H9 (cell line): Measurements from ENCODE around the gene TAS1R1. TPM values are rescaled to one million over a fixed set of nuclear protein-coding genes. Genes with fewer than 3 reads are reported as not detected.

ENCODE experiments used
- DNase-seq: peaks from one replicate; pipeline ENCODE4 v3.0.0-alpha.2; 2017
- H2AFZ ChIP-seq: one replicate; pipeline ENCODE4 v1.6.1; 2013; ENCODE audit warnings: mild to moderate bottlenecking, low read length, control low read depth, moderate library complexity
- H2AK5ac ChIP-seq: 2 replicates; pipeline ENCODE4 v1.6.1; 2013; ENCODE audit warnings: low read length, control low read depth, mixed read lengths; ENCODE audit not compliant: insufficient read length
- H2BK120ac ChIP-seq: one replicate; pipeline ENCODE4 v1.6.1; 2013; ENCODE audit warnings: low read depth, mild to moderate bottlenecking, low read length, control low read depth, inconsistent platforms; ENCODE audit not compliant: poor library complexity, severe bottlenecking
- H2BK12ac ChIP-seq: 2 replicates; pipeline ENCODE4 v1.6.1; 2013; ENCODE audit warnings: low read length, control low read depth, mixed read lengths, low read depth; ENCODE audit not compliant: insufficient read length
- H2BK15ac ChIP-seq: 2 replicates; pipeline ENCODE4 v1.6.1; 2013; ENCODE audit warnings: low read depth, low read length, control low read depth
- H2BK20ac ChIP-seq: one replicate; pipeline ENCODE4 v1.6.1; 2013; ENCODE audit warnings: low read depth, mild to moderate bottlenecking, low read length, control low read depth, inconsistent platforms; ENCODE audit not compliant: poor library complexity, severe bottlenecking
- H2BK5ac ChIP-seq: 2 replicates; pipeline ENCODE4 v1.6.1; 2013; ENCODE audit warnings: low read length, control low read depth, mixed read lengths; ENCODE audit not compliant: insufficient read length
- H3K14ac ChIP-seq: 2 replicates; pipeline ENCODE4 v1.6.1; 2013; ENCODE audit warnings: low read length, control low read depth; ENCODE audit not compliant: insufficient read depth
- H3K18ac ChIP-seq: 2 replicates; pipeline ENCODE4 v1.6.1; 2013; ENCODE audit warnings: low read depth, mild to moderate bottlenecking, mixed read lengths, low read length, control low read depth; ENCODE audit not compliant: insufficient read length
- H3K23ac ChIP-seq: 2 replicates; pipeline ENCODE4 v1.6.1; 2013; ENCODE audit warnings: low read length, control low read depth, mixed read lengths, low read depth; ENCODE audit not compliant: insufficient read length
- H3K23me2 ChIP-seq: 2 replicates; pipeline ENCODE4 v1.6.1; 2013; ENCODE audit warnings: low read depth, mild to moderate bottlenecking, mixed read lengths, low read length, control low read depth; ENCODE audit not compliant: insufficient read length, poor library complexity, severe bottlenecking
- H3K27ac ChIP-seq: 2 replicates; pipeline ENCODE4 v1.5.1; 2013; ENCODE audit warnings: low read length, control low read depth, mixed read lengths, low read depth; ENCODE audit not compliant: insufficient read length
- H3K27me3 ChIP-seq: 2 replicates; pipeline ENCODE4 v1.6.1; 2013; ENCODE audit warnings: low read length, control low read depth, inconsistent platforms; ENCODE audit not compliant: insufficient read depth
- H3K4ac ChIP-seq: 2 replicates; pipeline ENCODE4 v1.6.1; 2013; ENCODE audit warnings: low read depth, mild to moderate bottlenecking, control low read depth, inconsistent platforms, low read length, moderate library complexity
- H3K4me1 ChIP-seq: 2 replicates; pipeline ENCODE4 v1.6.1; 2013; ENCODE audit warnings: low read length, control low read depth, inconsistent platforms; ENCODE audit not compliant: insufficient read depth
- H3K4me2 ChIP-seq: 2 replicates; pipeline ENCODE4 v1.6.1; 2013; ENCODE audit warnings: low read length, control low read depth, mixed read lengths; ENCODE audit not compliant: insufficient read length, insufficient read depth
- H3K56ac ChIP-seq: 2 replicates; pipeline ENCODE4 v1.6.1; 2013; ENCODE audit warnings: low read depth, mild to moderate bottlenecking, mixed read lengths, low read length, control low read depth; ENCODE audit not compliant: insufficient read length
- H3K79me1 ChIP-seq: 2 replicates; pipeline ENCODE4 v1.6.1; 2013; ENCODE audit warnings: low read depth, mild to moderate bottlenecking, moderate library complexity, low read length, control low read depth, inconsistent platforms; ENCODE audit not compliant: insufficient read depth, poor library complexity, severe bottlenecking
- H3K79me2 ChIP-seq: 2 replicates; pipeline ENCODE4 v1.6.1; 2013; ENCODE audit warnings: low read length, control low read depth, inconsistent platforms; ENCODE audit not compliant: insufficient read depth
- H3K9ac ChIP-seq: 2 replicates; pipeline ENCODE4 v1.6.1; 2013; ENCODE audit warnings: low read length, control low read depth, mixed read lengths; ENCODE audit not compliant: insufficient read length; ENCODE audit errors: extremely low read depth
- H3K9me3 ChIP-seq: one replicate; pipeline ENCODE4 v1.6.1; 2013; ENCODE audit warnings: low read depth, low read length, inconsistent platforms; ENCODE audit not compliant: control insufficient read depth
- H3T11ph ChIP-seq: one replicate; pipeline ENCODE4 v1.6.1; 2013; ENCODE audit warnings: mild to moderate bottlenecking, low read length, control low read depth, inconsistent platforms
- H4K20me1 ChIP-seq: one replicate; pipeline ENCODE4 v1.6.1; 2013; ENCODE audit not compliant: control insufficient read depth, insufficient read length, insufficient read depth
- H4K5ac ChIP-seq: 2 replicates; pipeline ENCODE4 v1.6.1; 2013; ENCODE audit warnings: low read depth, mild to moderate bottlenecking, mixed read lengths, low read length, control low read depth; ENCODE audit not compliant: insufficient read length
- H4K8ac ChIP-seq: replicated peaks from 2 replicates; pipeline ENCODE4 v1.6.1; 2013; ENCODE audit warnings: low read length, control low read depth, mixed read lengths, low read depth; ENCODE audit not compliant: insufficient read length
- H4K91ac ChIP-seq: 2 replicates; pipeline ENCODE4 v1.6.1; 2013; ENCODE audit warnings: low read depth, mild to moderate bottlenecking, moderate library complexity, mixed read lengths, low read length, control low read depth; ENCODE audit not compliant: insufficient read length
- H3K27ac Mint-ChIP-seq, 3 experiments: 2 replicates in 2 of 3; 3 replicates in 1 of 3; pipeline ENCODE4 v1.8.0; 2020 to 2021; ENCODE audit warnings: mixed read lengths in 3 of 3, mild to moderate bottlenecking in 1 of 3, moderate library complexity in 1 of 3
- H3K27me3 Mint-ChIP-seq: 2 replicates; pipeline ENCODE4 v1.8.0; 2021; ENCODE audit warnings: low read depth, mild to moderate bottlenecking, moderate library complexity, mixed read lengths
- H3K36me3 Mint-ChIP-seq, 3 experiments: 2 replicates in 2 of 3; 3 replicates in 1 of 3; pipeline ENCODE4 v1.8.0; 2020 to 2021; ENCODE audit warnings: low read depth in 3 of 3, mixed read lengths in 3 of 3; ENCODE audit not compliant: insufficient read depth in 1 of 3
- H3K4me1 Mint-ChIP-seq, 2 experiments: 2 replicates each; pipeline ENCODE4 v1.8.0; 2020; ENCODE audit warnings: mixed read lengths in 2 of 2
- H3K4me3 Mint-ChIP-seq, 2 experiments: 2 replicates in 1 of 2; 3 replicates in 1 of 2; pipeline ENCODE4 v1.8.0; 2020 to 2021; ENCODE audit warnings: mild to moderate bottlenecking in 2 of 2, mixed read lengths in 2 of 2, moderate library complexity in 1 of 2
- H3K9me3 Mint-ChIP-seq, 2 experiments: 2 replicates in 1 of 2; 3 replicates in 1 of 2; pipeline ENCODE4 v1.8.0; 2020; ENCODE audit warnings: mild to moderate bottlenecking in 2 of 2, mixed read lengths in 2 of 2, moderate library complexity in 1 of 2
- WGBS: extraction: QIAGEN DNeasy Blood & Tissue Kit; methylation state at CpG from one replicate; pipeline ENCODE4 v1.1.7; 2013; ENCODE audit warnings: missing lambda C conversion rate, low lambda C conversion rate, mixed read lengths; ENCODE audit not compliant: insufficient read length; ENCODE audit errors: extremely low coverage; 5-methylcytosine and 5-hydroxymethylcytosine counted together
- total RNA-seq: library from RNA; stranded (reverse); gene quantifications from 2 replicates; pipeline ENCODE4 v1.2.1, GENCODE V29; 2021
- TF ChIP-seq, protein P1 (sequence below): fragments of 200-600 bp; sonication (generic); conservative IDR thresholded peaks from 3 replicates; pipeline ENCODE4 v1.8.0; 2021; ENCODE audit warnings: antibody characterized with exemption, mild to moderate bottlenecking

Gene TAS1R1
- total RNA-seq, 1 experiment from 2014 or later = not detected

DNA sequence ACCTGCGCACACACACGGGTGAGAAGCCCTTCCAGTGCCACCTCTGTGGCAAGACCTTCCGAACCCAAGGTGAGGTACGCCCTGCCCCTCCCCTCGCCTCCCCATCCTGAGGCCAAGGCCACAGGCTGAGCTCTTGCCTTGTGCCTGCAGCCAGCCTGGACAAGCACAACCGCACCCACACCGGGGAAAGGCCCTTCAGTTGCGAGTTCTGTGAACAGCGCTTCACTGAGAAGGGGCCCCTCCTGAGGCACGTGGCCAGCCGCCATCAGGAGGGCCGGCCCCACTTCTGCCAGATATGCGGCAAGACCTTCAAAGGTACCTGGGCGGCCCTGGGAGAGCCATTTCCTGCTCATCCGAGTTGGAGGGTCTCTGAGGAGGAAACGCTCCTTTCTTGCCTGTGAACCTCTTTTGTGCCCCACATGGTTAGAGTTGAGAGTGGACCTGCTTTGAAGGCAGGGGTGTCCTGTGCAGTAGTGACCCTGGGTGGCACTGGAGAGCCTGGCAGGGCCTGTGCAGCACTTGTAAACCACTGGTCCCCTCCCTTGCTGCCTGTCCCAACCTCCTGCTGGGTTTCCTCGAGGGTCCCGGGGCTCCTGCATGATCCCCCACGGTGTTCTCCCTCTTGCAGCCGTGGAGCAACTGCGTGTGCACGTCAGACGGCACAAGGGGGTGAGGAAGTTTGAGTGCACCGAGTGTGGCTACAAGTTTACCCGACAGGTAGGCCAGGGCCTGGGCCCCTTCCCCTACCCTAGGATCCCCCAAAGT lies 33.2 kb downstream of the TAS1R1 start:
- no CpG with 5 or more reads among the region's 25 CpGs for WGBS
- Histone ChIP-seq H3K4me2 (no peak overlapping the region), H3K56ac (no peak overlapping the region), H2BK15ac (no peak overlapping the region), H2AK5ac (no peak overlapping the region), H3T11ph (no peak overlapping the region), H3K4ac (no peak overlapping the region), H3K23me2 (no peaks in the 10 kb centered on the region), H3K23ac (no peak overlapping the region), H2AFZ (no peak overlapping the region), H2BK12ac (no peak overlapping the region), H2BK120ac (no peak overlapping the region), H3K9me3 (no peaks in the 10 kb centered on the region), H4K8ac (no peak overlapping the region), H3K18ac (no peak overlapping the region), H3K27me3 (no peaks in the 10 kb centered on the region), H2BK20ac (no peak overlapping the region), H3K79me2 (no peaks in the 10 kb centered on the region), H3K9ac (no peak overlapping the region), H3K79me1 (no peaks in the 10 kb centered on the region), H4K20me1 (no peaks in the 10 kb centered on the region), H3K27ac (no peak overlapping the region), H3K14ac (no peak overlapping the region), H3K4me1 (no peaks in the 10 kb centered on the region), H4K91ac (no peak overlapping the region), H2BK5ac (no peak overlapping the region), H4K5ac (no peak overlapping the region)
- H3K4me3 Mint-ChIP-seq = no peak overlapping the region
- peaks cover 0 to 3% of the 10 kb centered on the region in 2 experiments; a peak in 1 of 4 replicates for H3K4me1 Mint-ChIP-seq
- no peaks in the 10 kb centered on the region for H3K27me3 Mint-ChIP-seq
- no peaks in the 10 kb centered on the region for H3K9me3 Mint-ChIP-seq
- peak overlapping the region in 1 of 3 experiments; percentile 77; a peak in 2 of 7 replicates for H3K27ac Mint-ChIP-seq
- TF ChIP-seq, protein P1, sequence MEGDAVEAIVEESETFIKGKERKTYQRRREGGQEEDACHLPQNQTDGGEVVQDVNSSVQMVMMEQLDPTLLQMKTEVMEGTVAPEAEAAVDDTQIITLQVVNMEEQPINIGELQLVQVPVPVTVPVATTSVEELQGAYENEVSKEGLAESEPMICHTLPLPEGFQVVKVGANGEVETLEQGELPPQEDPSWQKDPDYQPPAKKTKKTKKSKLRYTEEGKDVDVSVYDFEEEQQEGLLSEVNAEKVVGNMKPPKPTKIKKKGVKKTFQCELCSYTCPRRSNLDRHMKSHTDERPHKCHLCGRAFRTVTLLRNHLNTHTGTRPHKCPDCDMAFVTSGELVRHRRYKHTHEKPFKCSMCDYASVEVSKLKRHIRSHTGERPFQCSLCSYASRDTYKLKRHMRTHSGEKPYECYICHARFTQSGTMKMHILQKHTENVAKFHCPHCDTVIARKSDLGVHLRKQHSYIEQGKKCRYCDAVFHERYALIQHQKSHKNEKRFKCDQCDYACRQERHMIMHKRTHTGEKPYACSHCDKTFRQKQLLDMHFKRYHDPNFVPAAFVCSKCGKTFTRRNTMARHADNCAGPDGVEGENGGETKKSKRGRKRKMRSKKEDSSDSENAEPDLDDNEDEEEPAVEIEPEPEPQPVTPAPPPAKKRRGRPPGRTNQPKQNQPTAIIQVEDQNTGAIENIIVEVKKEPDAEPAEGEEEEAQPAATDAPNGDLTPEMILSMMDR = no peak
- no peak for DNase-seq
- H3K36me3 Mint-ChIP-seq = peaks cover 9 to 37% (median 36%) of the 10 kb centered on the region in 3 experiments; a peak in 6 of 7 replicates
